Activated CD4-positive, CD25-positive, alpha-beta regulatory T cell (primary cell): ENCODE measurements around the gene CAPZB.

Experiments
- DNase-seq, 4 experiments: peaks; one replicate each; lab custom pipeline; 2025; lab: John Stamatoyannopoulos, UW

Gene CAPZB

DNA sequence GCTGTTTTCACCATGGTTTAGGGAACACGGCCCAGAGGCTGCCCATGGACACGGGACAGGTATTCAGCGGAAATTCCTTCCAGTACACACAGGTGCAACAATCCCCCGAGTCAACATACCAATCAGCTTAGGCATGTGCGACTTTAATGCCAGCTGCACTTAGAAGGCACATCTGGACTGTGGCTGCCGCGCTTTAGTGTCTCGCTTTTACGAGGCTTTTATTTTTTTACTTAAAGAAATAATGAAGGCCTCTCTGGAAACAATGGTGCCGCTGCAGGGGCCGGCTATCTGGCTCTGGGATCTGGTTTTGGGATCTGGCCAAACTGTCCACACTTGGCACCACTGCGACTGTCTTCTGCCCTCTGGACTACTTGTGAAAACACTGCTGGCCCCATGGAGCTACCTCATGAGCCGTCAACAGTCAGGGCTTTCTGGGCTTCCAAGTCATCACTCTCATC lies 117.7 kb downstream of the CAPZB start:
- DNase-seq = no peak

DNA sequence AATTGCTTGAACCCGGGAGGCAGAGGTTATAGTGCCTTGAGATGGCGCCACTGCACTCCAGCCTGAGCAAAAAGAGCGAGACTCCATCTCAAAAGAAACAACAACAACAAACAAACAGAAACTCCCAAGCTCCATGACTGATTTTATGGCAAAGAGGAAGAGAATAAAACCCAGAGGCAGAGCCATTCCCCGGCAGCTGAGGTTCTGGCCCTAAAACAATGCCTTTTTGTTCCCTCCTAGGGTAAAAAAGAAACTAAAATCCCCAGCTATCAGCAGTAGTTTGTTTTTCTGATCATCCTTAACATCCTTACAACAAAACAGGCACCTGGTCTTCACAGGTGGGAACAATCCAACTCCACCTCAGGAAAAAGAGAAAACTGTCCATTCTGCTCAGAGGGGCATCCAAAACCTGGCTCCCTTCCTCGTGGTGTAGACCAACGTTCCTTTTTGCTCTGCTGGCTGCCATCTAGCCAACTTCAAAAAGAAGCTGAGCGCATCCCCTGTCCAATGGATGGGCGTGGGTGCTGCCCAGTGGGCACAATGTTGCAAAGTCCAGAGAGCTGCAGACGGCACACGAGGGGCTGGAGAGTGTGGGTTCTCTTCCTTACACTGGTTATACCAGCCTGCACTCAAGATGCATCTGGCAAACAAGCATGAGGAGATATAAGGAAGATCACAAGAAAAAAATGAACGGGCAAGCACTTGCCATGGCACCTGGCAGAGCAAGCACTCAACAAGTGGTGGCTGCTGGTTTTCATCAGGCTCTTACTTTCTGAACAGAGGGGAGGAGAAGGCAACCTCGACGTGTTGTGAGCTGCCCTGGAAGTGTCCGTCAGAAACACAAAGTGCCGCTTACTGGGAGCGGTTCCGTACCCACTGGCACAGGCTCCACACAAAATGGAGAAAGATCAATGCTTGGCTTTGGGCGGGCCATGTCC lies 118.5 kb downstream of the CAPZB start:
- no peak for DNase-seq

DNA sequence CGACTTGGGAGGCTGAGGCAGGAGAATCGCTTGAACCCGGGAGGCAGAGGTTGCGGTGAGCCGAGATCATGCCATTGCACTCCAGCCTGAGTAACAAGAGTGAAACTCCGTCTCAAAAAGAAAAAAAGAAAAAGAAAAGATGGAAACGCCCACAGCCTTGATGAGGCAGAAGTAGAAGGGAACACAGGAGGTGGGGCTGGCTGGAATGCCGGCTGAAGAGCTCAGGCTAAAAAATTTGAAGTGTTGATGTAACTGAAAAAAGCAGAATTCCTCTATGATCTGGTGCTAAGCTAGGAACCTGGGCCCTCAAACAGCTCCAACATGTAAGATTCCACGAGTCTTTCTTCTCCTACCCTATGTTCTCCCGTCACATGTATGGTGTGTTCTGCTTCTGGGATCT lies 119.6 kb downstream of the CAPZB start:
- DNase-seq = no peak

DNA sequence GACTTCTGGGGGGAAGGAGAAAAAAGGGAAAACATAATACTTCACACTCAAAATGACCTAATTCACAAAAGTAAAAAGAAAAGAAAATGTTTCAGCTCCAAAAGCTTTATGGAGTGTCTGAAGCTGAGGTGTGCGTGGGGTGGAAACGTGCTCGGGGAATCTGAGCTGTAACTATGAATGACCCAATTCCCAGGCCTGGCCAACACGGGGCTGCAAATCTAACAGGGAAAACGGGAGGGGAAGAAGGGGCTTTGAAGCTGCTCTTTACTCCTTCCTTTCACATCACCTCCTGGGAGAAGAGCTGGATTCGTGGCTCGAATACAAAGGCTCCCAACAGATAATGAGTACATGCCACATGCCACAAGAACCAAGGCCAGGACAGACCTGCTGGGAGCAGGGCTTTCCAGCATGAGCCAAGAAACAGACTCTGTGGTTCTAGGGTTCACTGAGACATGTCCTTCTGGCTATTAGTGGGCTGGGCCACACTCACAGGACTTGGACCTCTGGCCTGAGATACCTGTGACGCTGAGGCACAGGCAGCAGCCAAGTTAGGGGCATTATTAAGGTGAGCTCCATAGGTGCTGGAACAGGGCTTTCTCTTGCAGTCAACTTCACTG lies 121.7 kb downstream of the CAPZB start:
- no peak for DNase-seq

DNA sequence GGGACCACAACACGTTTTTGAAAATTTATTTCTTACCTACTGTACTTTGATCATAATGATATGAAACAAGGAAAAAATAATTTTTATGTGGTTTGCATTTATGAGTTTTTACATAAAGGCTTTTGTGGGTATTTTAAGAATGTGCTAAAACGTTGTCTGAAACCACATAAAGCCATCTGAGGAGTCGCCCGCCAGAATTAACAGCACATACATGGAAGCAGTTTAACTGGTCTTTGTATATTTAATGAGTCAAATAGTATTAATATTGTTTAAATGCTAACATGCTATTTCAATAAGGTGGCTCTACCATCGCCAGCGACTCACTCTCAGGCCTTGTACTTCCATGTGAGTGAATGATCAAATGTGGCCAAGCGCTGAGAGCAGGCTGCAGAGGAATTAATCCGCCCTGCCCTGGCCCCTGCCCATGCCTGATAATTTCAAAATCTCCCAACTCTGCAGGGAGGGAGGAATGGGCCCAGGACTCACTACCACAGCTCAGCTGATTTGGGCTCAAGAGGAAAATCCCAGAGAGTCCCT lies 123.7 kb downstream of the CAPZB start:
- no peak for DNase-seq

DNA sequence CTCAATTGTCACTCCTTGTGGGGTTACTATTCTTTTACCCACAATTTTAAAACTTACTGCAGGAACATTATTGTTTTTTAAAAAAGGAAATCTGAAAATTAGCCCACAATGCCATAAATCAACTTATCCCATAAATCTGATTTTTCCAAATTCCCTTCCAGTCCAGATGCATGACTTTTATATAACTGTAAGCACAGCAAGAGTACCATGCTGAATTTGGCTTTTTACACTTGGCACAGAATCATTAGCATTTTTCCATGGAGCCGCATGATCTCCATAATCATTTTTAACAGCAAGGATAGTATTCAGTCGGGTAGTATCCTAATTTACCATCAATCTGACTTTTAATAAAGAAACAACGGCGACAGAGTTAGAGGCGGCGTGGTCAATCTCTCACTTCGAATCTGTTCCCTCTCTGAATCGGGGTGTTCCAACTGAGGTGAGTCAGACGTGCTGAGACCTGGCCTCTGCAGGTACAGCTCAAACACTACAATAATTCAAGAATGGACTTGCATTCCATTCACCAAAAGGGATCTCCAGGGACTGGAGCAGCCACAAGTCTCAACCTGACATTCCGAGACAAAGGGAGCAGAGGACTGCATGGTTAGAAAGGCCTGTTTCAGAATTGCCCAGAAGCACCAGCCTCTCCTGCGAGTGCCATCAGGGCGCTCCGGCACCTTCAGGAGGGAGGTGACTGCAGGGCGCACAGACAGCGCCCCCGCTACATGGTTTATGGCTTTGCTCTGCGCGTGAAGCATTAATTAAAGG lies 124.3 kb downstream of the CAPZB start:
- no peak for DNase-seq

DNA sequence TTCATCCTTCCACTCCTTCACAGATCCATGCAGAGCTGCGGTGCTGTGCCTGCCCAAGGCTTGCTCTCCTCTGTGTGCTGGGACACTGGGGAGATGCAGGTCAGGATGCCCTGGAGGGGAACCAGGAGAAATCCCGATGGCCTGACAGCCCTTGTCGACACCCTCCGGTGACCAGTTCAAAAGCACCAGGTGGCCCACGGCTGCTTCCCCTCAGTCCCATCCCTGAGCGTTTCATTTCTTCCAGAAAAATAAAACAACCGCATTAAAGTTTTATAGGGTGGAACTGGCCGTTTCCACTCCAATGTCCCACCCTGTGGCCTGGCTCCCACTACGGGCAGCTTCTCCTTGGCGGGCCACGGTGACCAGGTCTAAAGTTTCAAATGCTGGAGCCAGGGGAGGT lies 124.9 kb downstream of the CAPZB start:
- no peak for DNase-seq

GRCh38 chr1:19360016-19360415 lies 125.3 kb downstream of the CAPZB start:
- DNase-seq = no peak

DNA sequence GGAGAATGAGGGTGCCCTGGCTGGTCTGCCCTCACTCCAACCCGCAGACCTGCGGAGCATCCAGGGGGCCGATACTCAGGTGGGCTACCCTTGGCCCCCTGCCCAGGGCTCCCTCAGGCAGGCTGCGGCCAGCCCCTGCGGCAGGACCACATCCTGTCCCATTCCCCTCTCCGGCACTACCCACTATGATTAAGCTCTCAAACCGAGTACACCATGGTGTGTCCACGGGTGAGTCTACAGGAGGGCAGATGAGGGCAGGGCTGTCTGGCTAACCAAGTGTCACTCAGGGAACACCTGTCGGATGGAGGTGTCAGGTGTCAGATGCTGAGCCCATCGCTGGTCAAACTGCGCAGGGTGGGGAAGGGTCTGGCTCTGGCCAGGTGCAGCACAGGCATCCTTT lies 126.0 kb downstream of the CAPZB start:
- no peak for DNase-seq

- no peak for DNase-seq
Observed at GRCh38 chr1:19358710-19359109, 126.6 kb downstream of the CAPZB start.

GRCh38 chr1:19357299-19357986 lies 127.9 kb downstream of the CAPZB start:
- no peak for DNase-seq

GRCh38 chr1:19356266-19356665 lies 129.1 kb downstream of the CAPZB start:
- no peak for DNase-seq

DNA sequence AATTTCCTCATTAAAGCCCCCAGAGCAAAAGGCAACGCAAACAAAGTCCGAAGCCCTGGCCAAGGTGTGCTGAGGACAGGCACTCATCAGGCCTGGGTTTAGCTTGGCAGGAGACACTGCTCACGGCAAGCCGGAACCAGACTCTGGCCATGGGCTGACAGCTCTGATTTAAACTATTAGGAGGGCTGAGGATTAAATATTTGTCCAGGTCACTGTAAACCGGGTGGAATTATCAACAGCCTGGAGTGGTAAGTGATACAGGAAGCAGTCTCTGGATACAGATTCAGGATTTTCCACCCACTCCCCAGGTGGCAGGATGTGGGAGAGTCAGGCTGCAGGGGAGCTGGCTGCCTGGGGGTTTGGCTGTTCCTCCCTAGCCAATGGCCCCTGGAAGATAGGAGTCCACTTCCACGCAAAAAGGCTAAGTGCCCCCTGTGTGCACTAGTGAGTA lies 130.8 kb downstream of the CAPZB start:
- DNase-seq = no peak

GRCh38 chr1:19353596-19353995 lies 131.7 kb downstream of the CAPZB start:
- DNase-seq = no peak

DNA sequence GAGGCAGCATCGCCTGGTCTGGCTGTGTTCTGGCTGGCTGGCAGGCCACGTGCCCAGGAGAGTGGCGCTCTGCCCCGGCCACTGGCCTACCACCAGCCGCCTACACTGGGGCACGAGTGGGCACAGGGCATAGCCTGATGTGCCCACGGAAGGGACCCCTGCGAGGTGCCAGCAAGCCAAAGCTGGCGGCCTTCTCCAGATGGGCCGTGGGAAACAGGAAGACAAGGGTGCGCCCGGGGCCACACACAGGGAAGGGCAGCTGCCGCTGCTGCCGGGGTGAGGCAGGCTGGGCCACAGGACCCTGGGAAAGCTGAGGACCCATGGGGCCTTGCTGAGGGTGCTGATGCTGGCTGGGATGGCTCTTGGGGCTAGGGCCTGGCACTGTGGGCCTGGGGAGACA lies 132.5 kb downstream of the CAPZB start:
- DNase-seq = no peak

DNA sequence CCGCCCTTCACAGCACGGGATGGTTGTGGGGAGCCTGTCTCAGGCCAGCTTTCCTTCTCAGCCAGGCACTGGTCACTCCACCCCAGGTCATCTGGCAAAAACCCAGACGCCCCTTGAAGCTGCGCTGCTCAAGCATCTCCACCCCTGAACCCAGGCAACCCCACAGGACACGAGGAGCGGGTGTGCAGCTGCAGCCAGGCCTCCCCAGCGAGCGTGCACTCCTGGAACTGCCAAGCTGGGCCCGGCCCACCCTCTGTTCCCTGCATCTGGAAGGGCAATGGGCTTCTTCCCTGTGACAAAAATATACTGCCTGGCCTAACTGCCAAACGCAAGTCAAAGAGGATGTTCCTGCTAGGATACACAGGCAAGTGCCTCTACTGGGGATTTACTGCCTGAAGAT lies 133.5 kb downstream of the CAPZB start:
- DNase-seq = no peak

DNA sequence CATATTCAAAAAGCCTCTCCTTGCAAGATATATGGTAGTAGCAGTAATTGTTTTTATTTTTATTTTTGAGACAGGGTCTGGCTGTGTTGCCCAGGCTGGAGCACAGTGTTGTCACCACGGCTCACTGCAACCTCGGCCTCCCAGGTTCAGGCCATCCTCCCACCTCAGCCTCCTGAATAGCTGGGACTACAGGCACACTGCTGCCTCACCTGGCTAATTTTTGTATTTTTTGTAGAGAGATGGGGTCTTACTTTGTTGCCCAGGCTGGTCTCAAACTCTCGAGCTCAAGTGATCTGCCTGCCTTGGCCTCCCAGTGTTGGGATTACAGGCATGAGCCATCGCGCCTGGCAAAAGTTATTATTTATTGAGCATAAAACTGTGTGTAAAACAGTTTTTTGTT lies 134.8 kb downstream of the CAPZB start:
- DNase-seq = no peak

GRCh38 chr1:19349999-19350398 lies 135.3 kb downstream of the CAPZB start:
- no peak for DNase-seq

- DNase-seq = no peak
Observed at GRCh38 chr1:19348441-19349198, 136.7 kb downstream of the CAPZB start.

- no peak for DNase-seq
Observed at GRCh38 chr1:19347533-19348172, 137.7 kb downstream of the CAPZB start.
